Measurements from ENCODE around the gene LYST.

Gene LYST

GRCh38 chr1:235652364-235652763 lies 214.3 kb downstream of the LYST start:
- H3K27ac ChIP-seq (replicated peaks), result no peak overlapping the region
- TF ChIP-seq CTCF (IDR thresholded peaks at IDR 0.05; ENCODE audit: insufficient read depth, low read length) (no peak), POLR2AphosphoS5 (IDR thresholded peaks at IDR 0.05; ENCODE audit: low read depth) (no peak), SPI1 (IDR thresholded peaks at IDR 0.05; ENCODE audit: borderline replicate concordance, low read depth) (no peak)
- no peak for DNase-seq (ENCODE audit: low read depth in 1 of 2, low spot score in 1 of 2)
- H3K4me3 ChIP-seq (replicated peaks; ENCODE audit: insufficient read depth, low read length), result no peak overlapping the region
- peaks cover 37% of the 10 kb centered on the region for H3K27me3 ChIP-seq (ENCODE audit: insufficient read depth, poor library complexity, severe bottlenecking)

GRCh38 chr1:235651170-235651806 lies 215.4 kb downstream of the LYST start:
- no peak for DNase-seq (ENCODE audit: low read depth in 1 of 2, low spot score in 1 of 2)
- TF ChIP-seq CTCF (IDR thresholded peaks at IDR 0.05; ENCODE audit: insufficient read depth, low read length) (no peak), SPI1 (IDR thresholded peaks at IDR 0.05; ENCODE audit: borderline replicate concordance, low read depth) (no peak)
- H3K27ac ChIP-seq (replicated peaks), result no peak overlapping the region
- no peak overlapping the region for H3K4me3 ChIP-seq (replicated peaks; ENCODE audit: insufficient read depth, low read length)
- peaks cover 47% of the 10 kb centered on the region for H3K27me3 ChIP-seq (ENCODE audit: insufficient read depth, poor library complexity, severe bottlenecking)

GRCh38 chr1:235650341-235651169 lies 216.2 kb downstream of the LYST start:
- Histone ChIP-seq H3K27me3 (ENCODE audit: insufficient read depth, poor library complexity, severe bottlenecking) (peaks cover 47% of the 10 kb centered on the region), H3K27ac (replicated peaks) (no peak overlapping the region), H3K4me3 (replicated peaks; ENCODE audit: insufficient read depth, low read length) (peak overlapping the region; percentile 20)
- no peak for DNase-seq (ENCODE audit: low read depth in 1 of 2, low spot score in 1 of 2)
- TF ChIP-seq REST (IDR thresholded peaks at IDR 0.05; ENCODE audit: insufficient replicate concordance, low read depth) (peak; percentile 11), POLR2AphosphoS5 (IDR thresholded peaks at IDR 0.05; ENCODE audit: low read depth) (no peak), SPI1 (IDR thresholded peaks at IDR 0.05; ENCODE audit: borderline replicate concordance, low read depth) (no peak)

GRCh38 chr1:235649368-235650163 lies 217.1 kb downstream of the LYST start, which contains the start of gene GNG4:
Gene GNG4 (minus strand): TSS chr1:235649784. CDS start chr1:235583838, 65,946 bp downstream.
- TF ChIP-seq REST (IDR thresholded peaks at IDR 0.05; ENCODE audit: insufficient replicate concordance, low read depth), result no peak
- no peak for TF ChIP-seq SPI1 (IDR thresholded peaks at IDR 0.05; ENCODE audit: borderline replicate concordance, low read depth)
- no peak for TF ChIP-seq GABPA (IDR thresholded peaks at IDR 0.05; ENCODE audit: low read depth)
- TF ChIP-seq POLR2AphosphoS5 (IDR thresholded peaks at IDR 0.05; ENCODE audit: low read depth), result no peak
- no peak for TF ChIP-seq CTCF (IDR thresholded peaks at IDR 0.05; ENCODE audit: insufficient read depth, low read length)
- DNase-seq (ENCODE audit: low read depth in 1 of 2, low spot score in 1 of 2), result peak in 1 of 2 experiments; percentile 27
- Histone ChIP-seq H3K4me3 (replicated peaks; ENCODE audit: insufficient read depth, low read length) (peak within 1 kb of the TSS; percentile 41), H3K27me3 (ENCODE audit: insufficient read depth, poor library complexity, severe bottlenecking) (peaks cover 47% of the 10 kb centered on the region), H3K27ac (replicated peaks) (no peak within 1 kb of the TSS)
